DLD1 (cell line): Measurements from ENCODE around the gene ZNF365.
"Not testable (repeated sequence)": the region's sequence is repeated elsewhere in the genome, so short reads cannot be mapped to it uniquely, and the experiment has no call there.

Experiments
- in situ Hi-C: cut with HindIII; loops from 2 replicates; pipeline ENCODE4 v1.10.0; 2017; ENCODE audit warnings: low sequenced_read_pairs

The ZNF365 gene

GRCh38 chr10:62373995-62374861 is at the start of gene ZNF365:
Gene ZNF365, plus strand, starts transcription at chr10:62374369. Its CDS starts 1,825 bp downstream, at chr10:62376194.
- in situ Hi-C loops = no loop called here

- in situ Hi-C loops = no loop called here
Measured at GRCh38 chr10:62326176-62326575, 48.0 kb upstream of the ZNF365 start.

GRCh38 chr10:62327885-62328284 is 46.3 kb upstream of the ZNF365 start:
- in situ Hi-C loops = no loop called here

GRCh38 chr10:62330213-62330612 is 44.0 kb upstream of the ZNF365 start:
- in situ Hi-C loops = no loop called here

GRCh38 chr10:62332406-62332805 is 41.8 kb upstream of the ZNF365 start:
- in situ Hi-C loops = no loop called here

- in situ Hi-C loops = no loop called here
Measured at GRCh38 chr10:62333135-62333889, 40.9 kb upstream of the ZNF365 start.

- in situ Hi-C loops = no loop called here
Measured at GRCh38 chr10:62333988-62334682, 40.0 kb upstream of the ZNF365 start.

- in situ Hi-C loops = no loop called here
Measured at GRCh38 chr10:62335326-62335725, 38.8 kb upstream of the ZNF365 start.

GRCh38 chr10:62336404-62336803 is 37.8 kb upstream of the ZNF365 start:
- in situ Hi-C loops = no loop called here

GRCh38 chr10:62341419-62341818 is 32.8 kb upstream of the ZNF365 start:
- in situ Hi-C loops = no loop called here

GRCh38 chr10:62343000-62343399 is 31.2 kb upstream of the ZNF365 start:
- in situ Hi-C loops = no loop called here

GRCh38 chr10:62348029-62348428 is 26.1 kb upstream of the ZNF365 start:
- in situ Hi-C loops = no loop called here

- in situ Hi-C loops = no loop called here
Measured at GRCh38 chr10:62352356-62352970, 21.7 kb upstream of the ZNF365 start.

GRCh38 chr10:62354916-62355315 is 19.3 kb upstream of the ZNF365 start:
- in situ Hi-C loops = no loop called here

GRCh38 chr10:62356447-62356846 is 17.7 kb upstream of the ZNF365 start:
- in situ Hi-C loops = no loop called here

- in situ Hi-C loops = not testable (repeated sequence)
Measured at GRCh38 chr10:62358151-62358550, 16.0 kb upstream of the ZNF365 start.

- in situ Hi-C loops = no loop called here
Measured at GRCh38 chr10:62373639-62373994, 552 bp upstream of the ZNF365 start.

- in situ Hi-C loops = no loop called here
Measured at GRCh38 chr10:62374862-62375710, 917 bp downstream of the ZNF365 start.

GRCh38 chr10:62376071-62377025 is 2.2 kb downstream of the ZNF365 start:
- in situ Hi-C loops = no loop called here
